Large intestine (tissue), 3 donors: ENCODE results near the gene STAT6. TPM values are rescaled to one million over a fixed set of nuclear protein-coding genes. Genes with fewer than 3 reads are reported as not detected.
A peak's percentile ranks its signal among the peaks of the same experiment; 100 is the strongest.
"Not testable (repeated sequence)": the region's sequence is repeated elsewhere in the genome, so short reads cannot be mapped to it uniquely, and the experiment has no call there.

Experiments
- DNase-seq, 2 donors: peaks; one replicate each; pipeline versions ENCODE4 v3.0.0 to v3.0.0-alpha.2; 2013
- H3K27ac ChIP-seq: one replicate; pipeline ENCODE4 v1.5.1; 2013; ENCODE audit warnings: low read length
- H3K27me3 ChIP-seq: 2 replicates; pipeline ENCODE4 v1.6.1; 2013; ENCODE audit warnings: low read length; ENCODE audit not compliant: control insufficient read depth, insufficient read depth
- H3K36me3 ChIP-seq: 2 replicates; pipeline ENCODE4 v1.6.1; 2013; ENCODE audit warnings: low read length; ENCODE audit not compliant: control insufficient read depth, insufficient read depth
- H3K4me1 ChIP-seq: one replicate; pipeline ENCODE4 v1.6.1; 2013; ENCODE audit warnings: low read length; ENCODE audit not compliant: control insufficient read depth, insufficient read depth
- H3K4me3 ChIP-seq: one replicate; pipeline ENCODE4 v1.5.1; 2013; ENCODE audit warnings: low read length
- H3K9me3 ChIP-seq: one replicate; pipeline ENCODE4 v1.6.1; 2013; ENCODE audit warnings: mild to moderate bottlenecking, low read depth, low read length, moderate library complexity; ENCODE audit not compliant: control insufficient read depth
- WGBS: methylation state at CpG from one replicate; pipeline ENCODE4 v1.1.5; 2013; ENCODE audit warnings: low lambda C conversion rate; ENCODE audit not compliant: insufficient coverage; 5-methylcytosine and 5-hydroxymethylcytosine counted together
- polyA plus RNA-seq: library from polyadenylated mRNA; unstranded; fragments of 120-200 nt; gene quantifications from one replicate; pipeline ENCODE4 v1.2.1, GENCODE V29; 2013

The STAT6 gene
- polyA plus RNA-seq, 1 donor: 114 TPM

GRCh38 chr12:57066245-57066644, 44.9 kb downstream of the STAT6 start:
- Histone ChIP-seq H3K4me3 (no peak overlapping the region), H3K27ac (no peak overlapping the region), H3K27me3 (no peaks in the 10 kb centered on the region), H3K9me3 (no peaks in the 10 kb centered on the region), H3K36me3 (peaks cover 13% of the 10 kb centered on the region), H3K4me1 (no peaks in the 10 kb centered on the region)
- no peak for DNase-seq
- no CpG with 5 or more reads among the region's 2 CpGs for WGBS

DNA sequence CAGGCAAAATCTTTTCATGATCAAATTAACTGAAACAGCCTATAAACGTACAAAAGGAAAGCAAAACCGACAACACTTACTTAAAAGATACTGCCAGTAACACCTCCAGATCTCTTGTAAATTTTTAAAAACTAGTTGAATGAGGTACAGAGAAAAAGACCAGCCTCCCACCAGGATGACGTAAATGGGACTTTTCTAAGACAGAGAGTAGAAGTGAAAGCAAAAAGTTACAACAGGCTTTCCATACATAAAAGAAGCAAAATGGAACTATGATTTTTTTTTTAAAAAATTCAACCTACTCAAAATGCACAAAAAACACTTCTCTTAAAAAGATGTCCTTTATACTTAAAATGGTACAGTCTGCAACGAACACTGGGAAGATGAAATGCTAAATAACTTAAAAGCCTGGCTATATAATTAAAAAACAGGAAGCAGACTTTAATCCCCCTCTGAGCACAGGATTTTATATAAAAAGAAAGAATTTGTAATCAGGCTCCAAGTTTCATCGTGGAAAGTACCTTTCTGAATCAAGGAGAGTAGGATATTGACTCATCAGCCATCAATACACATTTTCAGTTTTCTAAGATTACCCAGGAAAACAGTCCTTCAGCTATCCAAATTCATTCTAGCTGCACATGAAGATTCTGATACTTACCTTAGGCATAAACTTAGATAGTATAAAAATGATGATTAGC, 47.0 kb downstream of the STAT6 start:
- Histone ChIP-seq H3K27me3 (no peaks in the 10 kb centered on the region), H3K4me3 (no peak overlapping the region), H3K4me1 (peaks cover 13% of the 10 kb centered on the region), H3K9me3 (no peaks in the 10 kb centered on the region), H3K36me3 (peaks cover 15% of the 10 kb centered on the region), H3K27ac (no peak overlapping the region)
- WGBS: 95% methylated on average over 2 of the region's 5 CpGs
- DNase-seq: no peak

GRCh38 chr12:57058454-57058853, 52.7 kb downstream of the STAT6 start:
- Histone ChIP-seq H3K27me3 (no peaks in the 10 kb centered on the region), H3K9me3 (no peaks in the 10 kb centered on the region), H3K4me3 (no peak overlapping the region), H3K36me3 (peaks cover 11% of the 10 kb centered on the region), H3K27ac (no peak overlapping the region), H3K4me1 (peaks cover 32% of the 10 kb centered on the region)
- whole genome bisulfite sequencing: no CpG with 5 or more reads among the region's 1 CpG
- DNase-seq: no peak

- peaks cover 32% of the 10 kb centered on the region for H3K4me1 ChIP-seq
- H3K9me3 ChIP-seq: no peaks in the 10 kb centered on the region
- peaks cover 11% of the 10 kb centered on the region for H3K36me3 ChIP-seq
- no peak overlapping the region for H3K4me3 ChIP-seq
- peak; percentile 27 to 50 for DNase-seq
- WGBS: 100% methylated on average over 1 of the region's 6 CpGs
- no peaks in the 10 kb centered on the region for H3K27me3 ChIP-seq
- peak overlapping the region; percentile 18 for H3K27ac ChIP-seq
Observed at GRCh38 chr12:57057067-57057751, 54.0 kb downstream of the STAT6 start.

DNA sequence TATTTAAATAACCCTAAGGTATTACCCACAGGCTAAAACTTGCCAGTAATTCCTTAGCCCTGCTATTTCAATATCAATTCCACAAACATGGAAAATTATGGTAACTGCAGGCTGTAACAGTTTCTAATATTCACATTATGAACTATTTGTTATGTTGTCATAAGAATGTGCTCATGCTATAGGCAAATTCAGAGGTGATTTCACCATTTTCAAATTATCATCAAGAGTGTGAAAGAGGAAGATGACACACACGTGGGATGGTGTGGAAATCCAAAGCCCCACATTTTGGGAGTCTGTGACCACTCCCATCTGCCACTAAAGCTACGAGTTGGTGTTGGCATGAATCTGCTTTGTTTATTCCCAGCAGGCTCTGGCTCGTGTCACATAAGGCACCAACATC, 55.3 kb downstream of the STAT6 start:
- Histone ChIP-seq H3K9me3 (no peaks in the 10 kb centered on the region), H3K4me1 (peaks cover 39% of the 10 kb centered on the region), H3K27me3 (no peaks in the 10 kb centered on the region), H3K36me3 (peaks cover 11% of the 10 kb centered on the region), H3K4me3 (no peak overlapping the region), H3K27ac (no peak overlapping the region)
- no peak for DNase-seq
- no CpG with 5 or more reads among the region's 3 CpGs for WGBS

DNA sequence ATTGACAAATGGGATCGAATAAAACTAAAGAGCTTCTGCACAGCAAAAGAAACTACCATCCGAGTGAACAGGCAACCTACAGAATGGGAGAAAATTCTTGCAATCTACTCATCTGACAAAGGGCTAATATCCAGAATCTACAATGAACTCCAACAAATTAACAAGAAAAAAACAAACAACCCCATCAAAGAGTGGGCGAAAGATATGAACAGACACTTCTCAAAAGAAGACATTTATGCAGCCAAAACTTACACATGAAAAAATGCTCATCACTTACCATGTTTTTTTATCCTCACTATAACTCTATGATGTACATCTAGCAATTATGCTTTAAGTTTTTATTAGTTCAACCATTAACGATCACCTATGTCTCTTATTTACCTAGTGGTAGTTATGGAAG, 57.3 kb downstream of the STAT6 start:
- not testable (repeated sequence) for DNase-seq, H3K27me3 ChIP-seq, H3K36me3 ChIP-seq, H3K27ac ChIP-seq, H3K9me3 ChIP-seq, H3K4me3 ChIP-seq
- 100% methylated on average over 1 of the region's 4 CpGs for WGBS
- peaks cover 32% of the 10 kb centered on the region for H3K4me1 ChIP-seq

- H3K27me3 ChIP-seq, H3K9me3 ChIP-seq, DNase-seq, H3K36me3 ChIP-seq, H3K27ac ChIP-seq, H3K4me3 ChIP-seq: not testable (repeated sequence)
- peaks cover 26% of the 10 kb centered on the region for H3K4me1 ChIP-seq
- no CpG with 5 or more reads among the region's 4 CpGs for WGBS
Observed at GRCh38 chr12:57053146-57053545, 58.0 kb downstream of the STAT6 start.

DNA sequence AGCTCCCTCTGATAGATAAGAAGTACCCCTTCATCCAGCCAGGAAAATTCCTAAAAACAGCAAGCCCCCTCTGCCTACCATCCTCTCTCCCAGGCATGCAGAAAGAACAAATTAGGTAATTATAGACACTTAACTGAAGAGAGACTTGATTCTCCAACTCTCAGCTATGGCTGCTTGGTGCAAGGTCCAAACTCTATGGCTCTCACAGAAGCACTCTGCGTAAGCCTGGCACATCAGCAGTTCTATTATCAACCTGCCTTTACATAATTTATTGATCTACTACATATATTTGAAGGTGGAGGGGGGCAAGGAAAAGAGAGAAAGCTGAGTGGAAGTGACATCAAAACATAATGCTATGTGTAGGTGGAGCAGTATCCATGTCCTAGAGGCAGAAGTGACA, 60.2 kb downstream of the STAT6 start:
- Histone ChIP-seq H3K4me3 (peak overlapping the region; percentile 54), H3K27me3 (no peaks in the 10 kb centered on the region), H3K36me3 (peaks cover 19% of the 10 kb centered on the region), H3K9me3 (no peaks in the 10 kb centered on the region), H3K27ac (peak overlapping the region; percentile 81), H3K4me1 (peaks cover 34% of the 10 kb centered on the region)
- WGBS: no CpG with 5 or more reads among the region's 1 CpG
- DNase-seq: peak; percentile 33 to 74

- peak; percentile 78 to 88 for DNase-seq
- H3K27ac ChIP-seq: peak within 1 kb of the TSS; percentile 81
- H3K36me3 ChIP-seq: peaks cover 29% of the 10 kb centered on the region
- H3K4me1 ChIP-seq: peaks cover 38% of the 10 kb centered on the region
- H3K4me3 ChIP-seq: peak within 1 kb of the TSS; percentile 54
- no peaks in the 10 kb centered on the region for H3K9me3 ChIP-seq
- no peaks in the 10 kb centered on the region for H3K27me3 ChIP-seq
- no CpG with 5 or more reads among the region's 2 CpGs for WGBS
Observed at GRCh38 chr12:57049890-57050289, 61.3 kb downstream of the STAT6 start, which contains the start of gene MYO1A. Gene MYO1A (minus strand): TSS chr12:57050129. CDS start chr12:57048323, 1,806 bp downstream.

- no peaks in the 10 kb centered on the region for H3K9me3 ChIP-seq
- peaks cover 38% of the 10 kb centered on the region for H3K4me1 ChIP-seq
- H3K27ac ChIP-seq: peak overlapping the region; percentile 81
- DNase-seq: peak; percentile 58 to 87
- H3K36me3 ChIP-seq: peaks cover 34% of the 10 kb centered on the region
- H3K27me3 ChIP-seq: no peaks in the 10 kb centered on the region
- H3K4me3 ChIP-seq: peak overlapping the region; percentile 54
- no CpG with 5 or more reads among the region's 4 CpGs for WGBS
Observed at GRCh38 chr12:57049119-57049446, 62.1 kb downstream of the STAT6 start.
